GM19193 (cell line): ENCODE data around the gene STIL.

ENCODE experiments used
- POLR2A ChIP-seq: IDR thresholded peaks from 4 replicates; pipeline ENCODE4 v1.6.1; 2011; ENCODE audit not compliant: insufficient read depth, insufficient read length; ENCODE audit errors: extremely low read depth

STIL gene

GRCh38 chr1:47215713-47216112 lies 98.2 kb downstream of the STIL start:
- TF ChIP-seq POLR2A: no peak

- TF ChIP-seq POLR2A: no peak
Measured at GRCh38 chr1:47214549-47214948, 99.4 kb downstream of the STIL start.

GRCh38 chr1:47213230-47213963 lies 100.5 kb downstream of the STIL start:
- TF ChIP-seq POLR2A: no peak

- TF ChIP-seq POLR2A: no peak
Measured at GRCh38 chr1:47212636-47213229, 101.2 kb downstream of the STIL start.

GRCh38 chr1:47211796-47212269 lies 102.1 kb downstream of the STIL start:
- TF ChIP-seq POLR2A: no peak

- no peak for TF ChIP-seq POLR2A
Measured at GRCh38 chr1:47210666-47211065, 103.3 kb downstream of the STIL start.

- no peak for TF ChIP-seq POLR2A
Measured at GRCh38 chr1:47209725-47210325, 104.1 kb downstream of the STIL start.

GRCh38 chr1:47209091-47209490 lies 104.9 kb downstream of the STIL start:
- no peak for TF ChIP-seq POLR2A

- no peak for TF ChIP-seq POLR2A
Measured at GRCh38 chr1:47208374-47208850, 105.5 kb downstream of the STIL start.

- TF ChIP-seq POLR2A: no peak
Measured at GRCh38 chr1:47207803-47208373, 106.1 kb downstream of the STIL start.

GRCh38 chr1:47205918-47206317 lies 108.0 kb downstream of the STIL start:
- TF ChIP-seq POLR2A: no peak

- TF ChIP-seq POLR2A: no peak
Measured at GRCh38 chr1:47201179-47201578, 112.8 kb downstream of the STIL start.
